ENCODE data around the gene NSUN6.

The NSUN6 gene

DNA sequence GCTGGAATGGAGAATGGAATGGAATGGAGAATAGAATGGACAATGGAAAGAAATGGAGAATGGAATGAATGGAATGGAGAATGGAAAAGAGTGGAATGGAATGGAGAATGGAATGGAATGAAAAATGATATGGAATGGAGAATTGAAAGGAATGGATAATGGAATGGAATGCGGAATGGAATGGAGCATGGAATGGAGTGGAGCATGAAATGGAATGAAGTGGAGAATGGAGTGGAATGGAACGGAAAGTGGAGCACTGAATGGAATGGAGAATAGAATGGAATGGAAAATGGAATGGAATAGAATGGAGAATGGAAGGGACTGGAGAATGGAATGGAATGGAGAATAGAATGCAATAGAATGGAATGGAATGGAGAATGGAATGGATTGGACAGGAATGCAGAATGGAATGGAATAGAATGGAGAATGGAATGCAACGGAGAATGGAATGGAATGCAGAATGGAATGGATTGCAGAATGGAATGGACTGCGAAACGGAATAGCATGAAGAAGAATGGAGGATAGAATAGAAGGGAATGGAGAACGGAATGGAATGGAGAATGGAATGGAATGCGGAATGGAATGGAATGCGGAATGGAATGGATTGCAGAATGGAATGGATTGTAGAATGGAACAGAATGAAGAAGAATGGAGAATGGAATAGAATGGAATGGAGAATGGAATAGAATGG lies 89.4 kb downstream of the NSUN6 start:
- DNase-seq (ENCODE audit: extremely low spot score): no peak
- ChIA-PET POLR2A (no interaction called here), CTCF (no interaction called here)
- TF ChIP-seq ELF4 (IDR thresholded peaks at IDR 0.05) (no peak), ARNT (IDR thresholded peaks at IDR 0.05) (no peak), BHLHE40 (IDR thresholded peaks at IDR 0.05; ENCODE audit: borderline replicate concordance) (no peak), TARDBP (IDR thresholded peaks at IDR 0.05) (no peak), FOXA1 (IDR thresholded peaks at IDR 0.05) (no peak)

DNA sequence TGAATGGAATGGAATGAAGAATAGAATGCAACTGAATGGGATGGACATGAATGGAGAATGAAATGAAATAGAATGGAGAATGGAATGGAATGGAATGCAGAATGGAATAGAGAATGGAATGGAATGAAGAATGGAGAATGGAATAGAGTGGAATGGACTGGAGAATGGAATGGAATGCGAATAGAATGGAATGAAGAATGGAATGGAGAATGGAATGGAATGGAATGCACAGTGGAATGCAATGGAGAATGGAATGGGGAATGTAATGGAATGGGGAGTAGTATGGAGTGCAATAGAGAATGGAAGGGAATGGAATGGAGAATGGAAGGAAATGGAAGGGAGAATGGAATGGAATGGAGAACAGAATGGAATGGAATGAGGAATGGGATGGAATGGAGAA lies 93.4 kb downstream of the NSUN6 start:
- TF ChIP-seq HDGF (IDR thresholded peaks at IDR 0.05; ENCODE audit: borderline replicate concordance): no peak
- TF ChIP-seq FOXM1 (IDR thresholded peaks at IDR 0.05; ENCODE audit: borderline replicate concordance): no peak
- CTCF ChIA-PET: no interaction called here

DNA sequence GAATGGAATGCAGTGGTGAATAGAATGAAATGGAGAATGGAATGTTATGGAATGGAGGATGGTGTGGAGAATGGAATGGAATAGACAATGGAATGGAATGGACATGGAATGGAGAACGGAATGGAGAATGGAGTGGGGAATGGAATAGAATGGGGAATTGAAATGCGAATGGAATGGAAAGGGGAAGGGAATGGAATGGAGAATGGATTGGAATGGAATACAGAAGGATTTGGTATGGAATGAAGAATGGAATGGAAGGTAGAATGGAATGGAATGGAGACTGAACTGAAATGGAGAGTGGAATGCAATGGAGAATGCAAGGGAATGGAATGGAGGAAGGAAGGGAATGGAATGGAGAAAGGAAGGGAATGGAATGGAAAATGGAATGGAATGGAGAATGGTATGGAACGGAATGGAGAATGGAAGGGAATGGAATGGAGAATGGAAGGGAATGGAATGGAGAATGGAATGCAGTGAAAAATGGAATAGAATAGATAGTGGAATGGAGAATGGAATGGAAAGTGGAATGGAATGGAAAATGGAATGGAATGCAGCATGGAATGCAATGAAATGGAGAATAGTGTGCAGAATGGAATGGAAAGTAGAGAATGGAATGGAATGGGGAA lies 94.8 kb downstream of the NSUN6 start:
- DNase-seq (ENCODE audit: extremely low spot score): no peak
- ChIA-PET CTCF (no interaction called here), POLR2A (no interaction called here)
- TF ChIP-seq NFRKB (IDR thresholded peaks at IDR 0.05) (no peak), FOXK2 (IDR thresholded peaks at IDR 0.05) (no peak), L3MBTL2 (conservative IDR thresholded peaks at IDR 0.05) (no peak), LEF1 (IDR thresholded peaks at IDR 0.05; ENCODE audit: borderline replicate concordance) (no peak), ARNT (IDR thresholded peaks at IDR 0.05) (no peak), ELF4 (IDR thresholded peaks at IDR 0.05) (no peak), TARDBP (IDR thresholded peaks at IDR 0.05) (no peak), CTBP1 (IDR thresholded peaks at IDR 0.05; ENCODE audit: borderline replicate concordance) (no peak), ZNF384 (IDR thresholded peaks at IDR 0.05) (no peak), HDGF (IDR thresholded peaks at IDR 0.05; ENCODE audit: borderline replicate concordance) (no peak), SUZ12 (IDR thresholded peaks at IDR 0.05) (no peak), FOXA1 (IDR thresholded peaks at IDR 0.05) (no peak), FOXM1 (IDR thresholded peaks at IDR 0.05; ENCODE audit: borderline replicate concordance) (no peak), BHLHE40 (IDR thresholded peaks at IDR 0.05; ENCODE audit: borderline replicate concordance) (no peak), SP1 (IDR thresholded peaks at IDR 0.05) (no peak)
- TF ChIP-seq, protein P1, sequence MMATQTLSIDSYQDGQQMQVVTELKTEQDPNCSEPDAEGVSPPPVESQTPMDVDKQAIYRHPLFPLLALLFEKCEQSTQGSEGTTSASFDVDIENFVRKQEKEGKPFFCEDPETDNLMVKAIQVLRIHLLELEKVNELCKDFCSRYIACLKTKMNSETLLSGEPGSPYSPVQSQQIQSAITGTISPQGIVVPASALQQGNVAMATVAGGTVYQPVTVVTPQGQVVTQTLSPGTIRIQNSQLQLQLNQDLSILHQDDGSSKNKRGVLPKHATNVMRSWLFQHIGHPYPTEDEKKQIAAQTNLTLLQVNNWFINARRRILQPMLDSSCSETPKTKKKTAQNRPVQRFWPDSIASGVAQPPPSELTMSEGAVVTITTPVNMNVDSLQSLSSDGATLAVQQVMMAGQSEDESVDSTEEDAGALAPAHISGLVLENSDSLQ (IDR thresholded peaks at IDR 0.05): no peak

More for the DNA sequence above, 93.4 kb downstream of the NSUN6 start:
- DNase-seq (ENCODE audit: extremely low spot score): no peak
- POLR2A ChIA-PET: no interaction called here

- ChIA-PET POLR2A (no interaction called here), CTCF (no interaction called here)
- no peak for TF ChIP-seq L3MBTL2 (conservative IDR thresholded peaks at IDR 0.05)
- TF ChIP-seq BHLHE40 (IDR thresholded peaks at IDR 0.05; ENCODE audit: borderline replicate concordance): no peak
- TF ChIP-seq ELF4 (IDR thresholded peaks at IDR 0.05): no peak
- TF ChIP-seq HDGF (IDR thresholded peaks at IDR 0.05; ENCODE audit: borderline replicate concordance): no peak
- no peak for TF ChIP-seq NFRKB (IDR thresholded peaks at IDR 0.05)
- TF ChIP-seq ZNF384 (IDR thresholded peaks at IDR 0.05): no peak
- TF ChIP-seq, protein P1 (IDR thresholded peaks at IDR 0.05): no peak
- no peak for TF ChIP-seq SP1 (IDR thresholded peaks at IDR 0.05)
- no peak for TF ChIP-seq FOXA1 (IDR thresholded peaks at IDR 0.05)
- no peak for TF ChIP-seq SUZ12 (IDR thresholded peaks at IDR 0.05)
- DNase-seq (ENCODE audit: extremely low spot score): no peak
Measured at GRCh38 chr10:18554479-18554878, 96.9 kb downstream of the NSUN6 start.

DNA sequence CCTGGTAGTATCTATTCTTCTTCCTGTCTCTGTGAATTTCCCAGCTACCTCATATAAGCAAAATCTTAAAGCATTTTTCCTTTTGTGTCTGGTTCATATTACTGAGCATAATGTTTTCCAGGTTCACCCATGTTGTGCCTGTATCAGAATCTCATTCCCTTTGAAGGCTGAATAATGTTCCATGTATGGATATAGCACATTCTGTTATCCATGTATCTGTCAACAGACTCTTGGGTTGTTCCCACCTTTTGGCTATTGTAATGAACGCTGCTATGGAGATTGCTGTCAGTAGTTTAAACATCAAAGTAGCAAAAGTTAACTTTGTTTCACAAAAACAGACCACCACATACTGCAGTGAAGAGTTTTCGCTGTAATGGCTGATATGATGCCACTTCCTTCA lies 99.9 kb downstream of the NSUN6 start:
- POLR2A ChIA-PET: interaction anchor here (1.0 kb wide), 1 partner anchor 17 kb away, joined by 3 read pairs; no protein-coding TSS in a partner anchor
- CTCF ChIA-PET: no interaction called here
- DNase-seq (ENCODE audit: extremely low spot score): no peak
- TF ChIP-seq BHLHE40 (IDR thresholded peaks at IDR 0.05; ENCODE audit: borderline replicate concordance): no peak
- TF ChIP-seq CTBP1 (IDR thresholded peaks at IDR 0.05; ENCODE audit: borderline replicate concordance): no peak
- TF ChIP-seq FOXA1 (IDR thresholded peaks at IDR 0.05): no peak
- TF ChIP-seq L3MBTL2 (conservative IDR thresholded peaks at IDR 0.05): no peak
- no peak for TF ChIP-seq FOXM1 (IDR thresholded peaks at IDR 0.05; ENCODE audit: borderline replicate concordance)
- TF ChIP-seq TARDBP (IDR thresholded peaks at IDR 0.05): no peak
- no peak for TF ChIP-seq HDGF (IDR thresholded peaks at IDR 0.05; ENCODE audit: borderline replicate concordance)
- TF ChIP-seq NFRKB (IDR thresholded peaks at IDR 0.05): no peak
- no peak for TF ChIP-seq ZNF384 (IDR thresholded peaks at IDR 0.05)
- TF ChIP-seq FOXK2 (IDR thresholded peaks at IDR 0.05): no peak
- no peak for TF ChIP-seq SUZ12 (IDR thresholded peaks at IDR 0.05)
- no peak for TF ChIP-seq ELF4 (IDR thresholded peaks at IDR 0.05)
- no peak for TF ChIP-seq LEF1 (IDR thresholded peaks at IDR 0.05; ENCODE audit: borderline replicate concordance)
- no peak for TF ChIP-seq ARNT (IDR thresholded peaks at IDR 0.05)
- TF ChIP-seq, protein P1 (IDR thresholded peaks at IDR 0.05): no peak
- no peak for TF ChIP-seq SP1 (IDR thresholded peaks at IDR 0.05)

DNA sequence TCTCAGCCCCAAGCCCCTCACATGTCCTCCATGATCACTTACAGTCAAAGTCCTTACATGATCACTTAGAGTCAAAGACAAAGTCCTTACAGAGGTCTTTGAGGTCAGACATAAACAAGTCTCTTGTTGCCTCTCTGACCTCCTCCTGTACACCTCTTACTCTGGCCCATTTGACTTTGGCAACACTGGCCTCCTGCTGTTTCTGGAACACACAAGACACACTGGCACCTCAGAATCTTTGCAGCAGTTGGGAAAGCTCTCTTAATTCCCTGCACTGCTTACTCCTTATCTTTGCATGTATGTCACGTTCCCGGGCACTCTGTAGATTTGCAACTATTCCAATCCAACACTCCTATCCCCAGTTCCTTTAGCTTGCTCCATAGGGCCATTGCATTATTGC lies 102.3 kb downstream of the NSUN6 start:
- ChIA-PET CTCF (no interaction called here), POLR2A (no interaction called here)
- no peak for TF ChIP-seq ARNT (IDR thresholded peaks at IDR 0.05)
- no peak for TF ChIP-seq TARDBP (IDR thresholded peaks at IDR 0.05)
- TF ChIP-seq FOXM1 (IDR thresholded peaks at IDR 0.05; ENCODE audit: borderline replicate concordance): no peak
- TF ChIP-seq FOXA1 (IDR thresholded peaks at IDR 0.05): no peak
- TF ChIP-seq CTBP1 (IDR thresholded peaks at IDR 0.05; ENCODE audit: borderline replicate concordance): no peak
- no peak for TF ChIP-seq SP1 (IDR thresholded peaks at IDR 0.05)
- no peak for TF ChIP-seq ZNF384 (IDR thresholded peaks at IDR 0.05)
- TF ChIP-seq, protein P1 (IDR thresholded peaks at IDR 0.05): no peak
- no peak for TF ChIP-seq SUZ12 (IDR thresholded peaks at IDR 0.05)
- no peak for TF ChIP-seq NFRKB (IDR thresholded peaks at IDR 0.05)
- TF ChIP-seq HDGF (IDR thresholded peaks at IDR 0.05; ENCODE audit: borderline replicate concordance): no peak
- TF ChIP-seq ELF4 (IDR thresholded peaks at IDR 0.05): no peak
- TF ChIP-seq L3MBTL2 (conservative IDR thresholded peaks at IDR 0.05): no peak
- no peak for TF ChIP-seq BHLHE40 (IDR thresholded peaks at IDR 0.05; ENCODE audit: borderline replicate concordance)
- TF ChIP-seq LEF1 (IDR thresholded peaks at IDR 0.05; ENCODE audit: borderline replicate concordance): no peak
- no peak for DNase-seq (ENCODE audit: extremely low spot score)
